HL-60/S4 treated with retinoic acid at 250 ng/mL for 4 days and 3 days (cell line): ENCODE measurements around the gene PLAC9.
"Not testable (repeated sequence)": the region's sequence is repeated elsewhere in the genome, so short reads cannot be mapped to it uniquely, and the experiment has no call there.

Experiments
- in situ Hi-C: fragments of 300-500 bp; cut with MboI; formaldehyde crosslinking; loops from 2 replicates; pipeline ENCODE4 v1.7.0; 2022; ENCODE audit warnings: low sequenced_read_pairs

Gene PLAC9, protein sequence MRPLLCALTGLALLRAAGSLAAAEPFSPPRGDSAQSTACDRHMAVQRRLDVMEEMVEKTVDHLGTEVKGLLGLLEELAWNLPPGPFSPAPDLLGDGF

DNA sequence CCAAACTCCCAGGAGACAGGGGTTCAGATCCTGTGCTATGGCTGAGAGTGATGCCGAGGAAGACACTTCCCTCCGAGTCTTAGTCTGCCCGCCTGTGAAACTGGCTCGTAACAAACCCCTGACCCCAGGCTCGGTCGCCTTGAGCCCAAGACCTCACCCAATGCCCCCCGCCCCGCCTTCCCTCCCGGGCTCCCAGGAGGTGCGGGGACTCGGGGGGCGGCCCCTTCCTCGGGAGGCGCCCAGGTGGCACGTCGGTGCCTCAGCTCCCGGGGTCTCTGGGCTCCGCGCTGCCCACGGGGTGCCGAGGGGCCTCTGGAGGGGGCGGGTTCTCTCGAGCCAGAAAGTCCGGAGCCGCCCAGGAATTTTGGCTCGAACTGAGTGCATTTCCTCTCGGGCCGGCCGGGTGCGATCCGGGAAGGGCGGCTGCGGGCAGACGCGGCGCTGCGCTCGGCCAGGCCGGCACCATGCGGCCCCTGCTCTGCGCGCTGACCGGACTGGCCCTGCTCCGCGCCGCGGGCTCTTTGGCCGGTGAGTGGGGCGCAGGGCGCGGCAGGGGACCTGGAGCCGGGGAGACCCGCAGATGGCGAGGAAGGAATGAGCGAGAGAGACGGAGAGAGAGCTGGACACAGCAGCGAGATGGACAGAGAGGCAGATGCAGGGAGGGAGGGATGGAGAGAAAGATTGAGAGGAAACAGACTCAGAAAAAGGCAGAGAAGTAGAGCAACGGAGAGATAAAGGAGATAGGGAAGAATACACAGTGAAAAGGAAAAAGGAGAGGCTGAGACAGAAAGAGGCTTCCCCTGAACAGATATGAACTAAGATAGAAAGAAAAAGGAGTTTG is at the start of gene PLAC9:
Gene PLAC9, plus strand, starts transcription at position 432 of the 841 bp plus-strand sequence. Its CDS starts 33 bp downstream, at position 465.
- in situ Hi-C loops, result no loop called here

DNA sequence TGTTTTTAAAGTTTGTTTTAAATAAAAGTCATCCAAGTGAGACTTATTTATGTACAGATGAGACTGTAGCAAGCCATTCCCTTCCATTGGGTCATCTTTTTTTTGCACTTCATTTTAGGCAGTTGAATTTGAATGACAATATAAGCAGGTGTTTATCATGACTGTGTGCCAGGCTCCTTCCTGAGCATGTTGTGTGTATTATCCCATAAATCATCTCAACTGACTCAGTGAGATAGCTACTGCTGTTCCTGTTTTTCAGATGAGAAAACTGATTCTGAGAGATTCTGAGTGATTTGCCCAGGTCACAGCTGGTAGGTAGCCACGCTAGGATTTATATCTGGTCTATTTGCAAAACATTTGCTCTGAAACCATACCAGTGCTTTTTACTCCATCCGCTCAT is 42.4 kb upstream of the PLAC9 start:
- in situ Hi-C loops, result no loop called here

DNA sequence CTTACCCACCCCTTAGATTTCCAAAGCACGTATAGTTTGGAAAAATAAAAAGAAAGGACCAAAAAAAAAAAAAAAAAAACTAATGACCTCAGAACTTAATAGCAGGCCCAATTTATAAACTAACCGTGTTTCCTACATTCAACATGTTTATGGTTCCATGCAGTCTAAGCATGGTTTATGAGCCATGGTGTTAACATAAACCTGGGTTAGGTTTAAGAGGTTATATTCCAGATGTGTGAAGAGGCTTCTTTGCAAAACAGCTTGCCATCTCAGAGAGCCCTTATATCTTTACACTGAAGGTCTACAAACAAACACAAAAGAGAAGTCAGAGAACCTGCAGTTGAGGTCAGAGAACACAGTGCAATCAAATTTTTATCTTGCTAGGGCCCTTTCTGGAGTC is 38.3 kb upstream of the PLAC9 start:
- in situ Hi-C loops, result no loop called here

DNA sequence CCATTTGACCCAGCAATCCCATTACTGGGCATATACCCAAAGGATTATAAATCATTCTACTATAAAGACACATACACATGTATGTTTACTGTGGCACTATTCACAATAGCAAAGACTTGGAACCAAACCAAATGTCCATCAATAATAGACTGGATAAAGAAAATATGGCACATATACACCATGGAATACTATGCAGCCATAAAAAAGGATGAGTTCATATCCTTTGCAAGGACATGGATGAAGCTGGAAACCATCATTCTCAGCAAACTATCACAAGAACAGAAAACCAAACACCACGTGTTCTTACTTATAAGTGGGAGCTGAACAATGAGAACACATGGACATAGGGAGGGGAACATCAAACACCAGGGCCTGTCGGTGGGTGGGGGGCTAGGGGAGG is 34.3 kb upstream of the PLAC9 start:
- in situ Hi-C loops, result not testable (repeated sequence)

- in situ Hi-C loops, result not testable (repeated sequence)
Observed at GRCh38 chr10:80099295-80099694, 33.2 kb upstream of the PLAC9 start.

GRCh38 chr10:80100116-80100515 is 32.4 kb upstream of the PLAC9 start:
- in situ Hi-C loops, result no loop called here

- in situ Hi-C loops, result no loop called here
Observed at GRCh38 chr10:80100861-80101695, 31.5 kb upstream of the PLAC9 start.

DNA sequence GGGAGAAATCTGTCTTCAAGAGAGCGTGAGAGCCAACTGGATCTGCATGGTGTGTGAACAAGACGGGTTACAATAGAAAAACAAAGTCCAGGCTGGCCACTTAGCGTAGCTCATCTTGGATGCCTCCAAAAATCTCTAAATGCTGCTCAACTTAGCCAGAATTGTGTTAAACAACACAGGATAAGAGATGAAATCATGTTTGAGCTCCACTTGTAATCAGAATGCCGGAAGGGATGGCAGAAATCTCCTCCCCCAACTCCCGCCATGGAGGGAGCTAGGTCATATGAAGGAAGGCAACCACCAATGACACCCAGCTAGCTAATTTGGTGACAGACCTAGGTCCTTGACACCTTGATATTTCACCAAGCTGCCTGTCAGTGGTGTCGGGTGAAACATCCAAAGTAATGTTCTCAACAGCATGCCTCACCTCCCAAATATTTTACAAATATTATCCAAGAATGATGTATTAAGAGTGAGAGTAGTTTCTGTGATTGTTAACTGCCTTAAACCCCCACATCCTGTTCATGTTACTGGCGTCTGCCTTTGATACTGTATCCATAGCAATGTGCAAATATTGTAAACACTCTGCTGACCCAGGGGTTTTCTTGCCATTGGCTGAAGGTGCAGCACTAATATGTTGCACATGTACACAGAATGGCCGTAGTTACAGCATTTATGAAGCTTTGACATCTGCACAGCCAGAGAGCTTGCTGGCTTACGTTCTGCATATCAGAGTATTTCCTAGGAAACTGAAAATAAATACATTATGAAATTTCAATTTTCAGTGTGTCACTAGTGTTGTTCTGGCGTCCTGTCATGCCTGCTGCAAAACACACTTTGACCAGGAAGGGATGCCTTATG is 28.2 kb upstream of the PLAC9 start:
- in situ Hi-C loops, result no loop called here

DNA sequence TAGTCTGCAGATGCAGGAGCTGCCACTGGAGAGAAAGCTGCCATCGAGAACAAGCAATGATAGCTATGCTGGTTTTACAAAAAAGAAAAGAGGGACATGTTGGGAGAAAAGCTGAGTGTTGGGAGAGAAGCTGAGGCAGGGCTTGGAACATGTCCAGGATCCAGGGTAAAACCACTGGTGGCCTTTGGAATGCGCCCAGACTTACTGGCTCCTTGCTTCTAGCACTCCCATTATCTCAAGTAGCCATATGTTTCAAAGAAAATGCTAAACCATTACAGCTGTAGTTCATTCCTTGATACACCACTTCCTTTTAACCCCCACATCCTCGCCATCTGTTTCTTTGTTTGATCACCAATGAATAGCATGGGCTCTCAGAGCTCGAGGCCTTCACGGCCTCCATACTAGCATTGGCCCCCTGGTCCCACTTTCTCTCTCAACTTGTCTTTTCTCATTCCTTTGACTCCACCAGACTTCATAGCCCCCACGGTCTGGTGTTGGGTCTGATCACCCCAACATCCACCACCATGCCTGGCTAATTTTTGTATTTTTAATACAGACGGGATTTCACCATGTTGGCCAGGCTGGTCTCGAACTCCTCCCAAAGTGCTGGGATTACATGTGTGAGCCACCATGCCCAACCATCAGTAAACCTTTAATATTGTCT is 23.8 kb upstream of the PLAC9 start:
- in situ Hi-C loops, result no loop called here

- in situ Hi-C loops, result no loop called here
Observed at GRCh38 chr10:80110986-80111385, 21.5 kb upstream of the PLAC9 start.

DNA sequence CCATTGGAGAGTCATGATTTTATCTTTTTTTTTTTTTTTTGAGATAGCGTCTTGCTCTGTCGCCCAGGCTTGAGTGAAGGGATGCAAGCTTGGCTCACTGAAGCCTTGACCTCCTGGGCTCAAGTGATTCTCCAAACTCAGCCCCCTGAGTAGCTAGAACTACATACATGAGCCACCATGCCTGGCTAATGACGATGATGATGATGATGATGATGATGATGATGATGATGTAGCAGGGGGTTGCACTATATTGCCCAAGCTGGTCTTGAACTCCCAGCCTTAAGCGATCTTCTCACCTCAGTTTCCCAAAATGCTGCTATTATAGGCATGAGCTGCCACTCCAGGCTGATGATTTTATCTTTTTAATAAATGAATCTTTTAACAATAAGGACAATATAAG is 13.9 kb upstream of the PLAC9 start:
- in situ Hi-C loops, result no loop called here

DNA sequence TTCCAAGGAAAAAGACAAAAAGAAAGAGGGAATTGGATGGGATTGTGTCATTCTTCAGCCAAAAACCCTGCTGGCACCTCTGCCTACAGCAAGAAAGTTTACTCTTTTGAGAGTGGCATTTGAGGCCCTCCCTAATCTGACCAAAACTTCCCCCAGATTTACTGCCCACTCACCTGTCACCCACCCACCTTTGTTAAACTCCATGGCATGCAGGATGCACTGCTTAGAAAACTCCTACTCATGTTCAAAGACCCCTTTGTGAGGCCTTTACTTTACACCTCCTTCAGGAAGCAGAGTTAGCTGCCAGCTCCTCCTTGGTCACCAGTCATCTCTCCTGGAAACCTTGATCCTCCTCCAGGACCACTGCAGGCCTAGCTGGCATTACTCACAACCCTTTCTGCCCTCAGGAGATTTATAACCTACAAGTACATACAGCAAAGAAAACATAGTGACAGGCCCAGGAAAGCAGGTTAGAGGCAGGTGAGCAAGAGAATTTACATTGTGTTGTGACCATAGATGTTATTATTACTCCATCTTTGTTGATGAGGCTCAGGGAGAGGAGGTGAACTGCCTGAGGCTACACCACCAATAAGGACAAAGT is 10.3 kb upstream of the PLAC9 start:
- in situ Hi-C loops, result no loop called here

- in situ Hi-C loops, result no loop called here
Observed at GRCh38 chr10:80122746-80123145, 9.8 kb upstream of the PLAC9 start.

GRCh38 chr10:80126876-80127275 is 5.7 kb upstream of the PLAC9 start:
- in situ Hi-C loops, result no loop called here

- in situ Hi-C loops, result no loop called here
Observed at GRCh38 chr10:80131499-80131901, 1.0 kb upstream of the PLAC9 start.

GRCh38 chr10:80133206-80133605 is 676 bp downstream of the PLAC9 start:
- in situ Hi-C loops, result no loop called here

- in situ Hi-C loops, result not testable (repeated sequence)
Observed at GRCh38 chr10:80133687-80134086, 1.2 kb downstream of the PLAC9 start.

- in situ Hi-C loops, result no loop called here
Observed at GRCh38 chr10:80136134-80136571, 3.6 kb downstream of the PLAC9 start.

- in situ Hi-C loops, result no loop called here
Observed at GRCh38 chr10:80137031-80137862, 4.7 kb downstream of the PLAC9 start.
